AG04449 (cell line): ENCODE measurements around the gene PPM1H.

Source experiments
- CTCF ChIA-PET: fragments of 350-600 bp; formaldehyde crosslinking; extraction: SDS; loops from one replicate; lab custom pipeline; 2021; ENCODE audit warnings: antibody characterized with exemption; lab: Yijun Ruan, JAX
- POLR2A ChIA-PET: fragments of 400-600, 350-600 bp; formaldehyde crosslinking; extraction: SDS; loops from one replicate; lab custom pipeline; 2020; ENCODE audit warnings: antibody characterized with exemption, inconsistent platforms; lab: Yijun Ruan, JAX
- DNase-seq: peaks from one replicate; pipeline ENCODE4 v3.0.0-alpha.2; 2010; ENCODE audit warnings: low read depth, low spot score
- H3K4me3 ChIP-seq: 2 replicates; pipeline ENCODE4 v1.5.1; 2011; ENCODE audit warnings: low read depth, mild to moderate bottlenecking, control low read depth, low read length
- CTCF ChIP-seq: IDR thresholded peaks from one replicate; pipeline ENCODE4 v1.5.1; 2011; ENCODE audit warnings: mild to moderate bottlenecking, moderate library complexity, low read length, control low read depth, inconsistent platforms; ENCODE audit not compliant: insufficient read depth; ENCODE audit errors: missing control alignments

The PPM1H gene

GRCh38 chr12:62915204-62915529 is 19.8 kb downstream of the PPM1H start:
- no peak for TF ChIP-seq CTCF
- ChIA-PET POLR2A (no interaction called here), CTCF (no interaction called here)
- no peak overlapping the region for H3K4me3 ChIP-seq
- no peak for DNase-seq

- DNase-seq, result no peak
- ChIA-PET CTCF (no interaction called here), POLR2A (no interaction called here)
- no peak for TF ChIP-seq CTCF
- no peak overlapping the region for H3K4me3 ChIP-seq
These were observed 20.3 kb downstream of the PPM1H start for GRCh38 chr12:62914443-62915203.

GRCh38 chr12:62913380-62913779 is 21.6 kb downstream of the PPM1H start:
- ChIA-PET POLR2A (no interaction called here), CTCF (interaction anchor here (0.9 to 1.5 kb wide), 2 partner anchors 9 to 100 kb away, joined by 3 to 8 read pairs; no protein-coding TSS in a partner anchor)
- DNase-seq, result no peak
- TF ChIP-seq CTCF, result no peak
- no peak overlapping the region for H3K4me3 ChIP-seq

- TF ChIP-seq CTCF, result no peak
- H3K4me3 ChIP-seq, result no peak overlapping the region
- DNase-seq, result no peak
- CTCF ChIA-PET, result interaction anchor here (0.9 to 1.5 kb wide), 2 partner anchors 10 to 100 kb away, joined by 3 to 8 read pairs; no protein-coding TSS in a partner anchor
- POLR2A ChIA-PET, result no interaction called here
These were observed 22.3 kb downstream of the PPM1H start for GRCh38 chr12:62912644-62913043.

- CTCF ChIA-PET, result no interaction called here
- DNase-seq, result no peak
- TF ChIP-seq CTCF, result no peak
- POLR2A ChIA-PET, result no interaction called here
- no peak overlapping the region for H3K4me3 ChIP-seq
These were observed 23.7 kb downstream of the PPM1H start for GRCh38 chr12:62911286-62911685.

GRCh38 chr12:62910549-62911169 is 24.3 kb downstream of the PPM1H start:
- DNase-seq, result no peak
- ChIA-PET CTCF (no interaction called here), POLR2A (no interaction called here)
- TF ChIP-seq CTCF, result no peak
- no peak overlapping the region for H3K4me3 ChIP-seq
